IMR-90 (cell line): ENCODE results near the gene CCP110. TPM values are rescaled to one million over a fixed set of nuclear protein-coding genes. Genes with fewer than 3 reads are reported as not detected.

ENCODE experiments used
- ATAC-seq: fragments of 200-7000 bp; cut with Tn5 transposase; 2 replicates; pipeline ENCODE4 v1.9.1; 2020; ENCODE audit warnings: low read depth, mild to moderate bottlenecking, moderate library complexity
- BruUV-seq: library from RNA; stranded (reverse); fragments of 400-500 nt; replicated peaks from 2 replicates; lab custom pipeline; 2021; lab: Mats Ljungman, UMichigan
- CTCF ChIA-PET: fragments of 300-600 bp; formaldehyde crosslinking; extraction: SDS; loops from one replicate; lab custom pipeline; 2021; ENCODE audit warnings: antibody characterized with exemption; lab: Yijun Ruan, JAX
- POLR2A ChIA-PET: fragments of 300-600 bp; sonication (Branson Sonifier 250); formaldehyde crosslinking; loops from one replicate; lab custom pipeline; 2022; ENCODE audit warnings: antibody characterized with exemption; ENCODE audit not compliant: unreplicated experiment; lab: Charles Lee
- DNase-seq: peaks from one replicate; pipeline ENCODE4 v3.0.0; 2013
- H2AFZ ChIP-seq: replicated peaks from 2 replicates; pipeline ENCODE3; 2013; ENCODE audit warnings: low read length, mild to moderate bottlenecking; ENCODE audit not compliant: poor library complexity
- H2AK5ac ChIP-seq: 2 replicates; pipeline ENCODE4 v1.6.1; 2013; ENCODE audit warnings: low read depth, low read length, inconsistent platforms
- H2AK9ac ChIP-seq: replicated peaks from 2 replicates; pipeline ENCODE3; 2013; ENCODE audit warnings: mild to moderate bottlenecking, low read depth, low read length, moderate library complexity; ENCODE audit not compliant: poor library complexity
- H2BK120ac ChIP-seq: 2 replicates; pipeline ENCODE4 v1.6.1; 2013; ENCODE audit warnings: low read depth, low read length, inconsistent platforms
- H2BK15ac ChIP-seq: 3 replicates; pipeline ENCODE4 v1.6.1; 2013; ENCODE audit warnings: low read depth, low read length, inconsistent platforms
- H2BK20ac ChIP-seq: 2 replicates; pipeline ENCODE4 v1.6.1; 2013; ENCODE audit warnings: low read depth, mild to moderate bottlenecking, inconsistent platforms, low read length, moderate library complexity
- H2BK5ac ChIP-seq: 2 replicates; pipeline ENCODE4 v1.6.1; 2013; ENCODE audit warnings: mild to moderate bottlenecking, low read depth, low read length, inconsistent platforms; ENCODE audit not compliant: poor library complexity, severe bottlenecking
- H3K14ac ChIP-seq: replicated peaks from 2 replicates; pipeline ENCODE4 v1.6.1; 2013; ENCODE audit warnings: low read depth, low read length, inconsistent platforms
- H3K18ac ChIP-seq: 2 replicates; pipeline ENCODE4 v1.6.1; 2013; ENCODE audit warnings: low read depth, low read length, control low read depth
- H3K23ac ChIP-seq: 2 replicates; pipeline ENCODE4 v1.6.1; 2013; ENCODE audit warnings: low read depth, low read length, inconsistent platforms
- H3K27ac ChIP-seq: 2 replicates; pipeline ENCODE4 v1.5.1; 2013; ENCODE audit warnings: mild to moderate bottlenecking, control low read depth, low read length; ENCODE audit not compliant: insufficient read depth
- H3K27me3 ChIP-seq: 2 replicates; pipeline ENCODE4 v1.6.1; 2013; ENCODE audit warnings: low read length; ENCODE audit not compliant: control insufficient read depth, insufficient read depth
- H3K36me3 ChIP-seq: 2 replicates; pipeline ENCODE4 v1.6.1; 2013; ENCODE audit warnings: low read length, mixed read lengths; ENCODE audit not compliant: control insufficient read depth, insufficient read depth
- H3K4ac ChIP-seq: 2 replicates; pipeline ENCODE4 v1.6.1; 2013; ENCODE audit warnings: low read depth, low read length, inconsistent platforms
- H3K4me1 ChIP-seq: 2 replicates; pipeline ENCODE4 v1.6.1; 2013; ENCODE audit warnings: low read length, mixed read lengths; ENCODE audit not compliant: control insufficient read depth, insufficient read depth
- H3K4me2 ChIP-seq: 2 replicates; pipeline ENCODE4 v1.6.1; 2013; ENCODE audit warnings: low read depth, mild to moderate bottlenecking, control low read depth, low read length, moderate library complexity
- H3K4me3 ChIP-seq: 2 replicates; pipeline ENCODE4 v1.5.1; 2013; ENCODE audit warnings: low read depth, mild to moderate bottlenecking, control low read depth, low read length, moderate library complexity; ENCODE audit not compliant: insufficient read depth
- H3K56ac ChIP-seq: 2 replicates; pipeline ENCODE4 v1.6.1; 2013; ENCODE audit warnings: low read length, inconsistent platforms; ENCODE audit not compliant: insufficient read depth; ENCODE audit errors: extremely low read depth
- H3K79me1 ChIP-seq, 2 experiments: 2 replicates each; pipeline ENCODE4 v1.6.1; 2013; ENCODE audit warnings: low read length in 2 of 2, inconsistent platforms in 1 of 2, low read depth in 1 of 2
- H3K9ac ChIP-seq: 2 replicates; pipeline ENCODE4 v1.6.1; 2013; ENCODE audit warnings: low read depth, low read length, control low read depth
- H3K9me1 ChIP-seq: 2 replicates; pipeline ENCODE4 v1.6.1; 2013; ENCODE audit warnings: low read length, inconsistent platforms; ENCODE audit not compliant: insufficient read depth
- H3K9me3 ChIP-seq: 2 replicates; pipeline ENCODE4 v1.6.1; 2013; ENCODE audit warnings: low read length; ENCODE audit not compliant: control insufficient read depth, insufficient read depth
- H4K20me1 ChIP-seq: 2 replicates; pipeline ENCODE4 v1.6.1; 2013; ENCODE audit warnings: low read length, inconsistent platforms; ENCODE audit not compliant: insufficient read depth
- H4K5ac ChIP-seq: 2 replicates; pipeline ENCODE4 v1.6.1; 2013; ENCODE audit warnings: mild to moderate bottlenecking, low read depth, low read length, control low read depth
- H4K8ac ChIP-seq, 2 experiments: 2 replicates each; pipeline ENCODE4 v1.6.1; 2013; ENCODE audit warnings: low read depth in 2 of 2, low read length in 2 of 2, control low read depth in 1 of 2, inconsistent platforms in 1 of 2
- H4K91ac ChIP-seq: 2 replicates; pipeline ENCODE4 v1.6.1; 2013; ENCODE audit warnings: low read depth, low read length, inconsistent platforms; ENCODE audit not compliant: insufficient read depth
- BHLHE40 ChIP-seq: fragments of 150-350 bp; IDR thresholded peaks from 2 replicates; pipeline ENCODE4 v1.6.1; 2016; ENCODE audit warnings: mild to moderate bottlenecking, low read depth, low read length
- CEBPB ChIP-seq: IDR thresholded peaks from 2 replicates; pipeline ENCODE4 v1.6.1; 2012; ENCODE audit warnings: low read depth, low read length, improper control_type of control experiment
- CHD1 ChIP-seq: IDR thresholded peaks from 2 replicates; pipeline ENCODE4 v1.6.1; 2012; ENCODE audit warnings: low read depth, low read length, improper control_type of control experiment
- CTCF ChIP-seq: conservative IDR thresholded peaks from 2 replicates; pipeline ENCODE4 v1.5.1; 2012; ENCODE audit warnings: mild to moderate bottlenecking, low read depth, low read length, improper control_type of control experiment
- ELK1 ChIP-seq: fragments of 150-350 bp; IDR thresholded peaks from 2 replicates; pipeline ENCODE4 v1.6.1; 2016; ENCODE audit warnings: low read depth, mild to moderate bottlenecking, low read length, moderate library complexity, borderline replicate concordance
- FOS ChIP-seq: fragments of 150-350 bp; IDR thresholded peaks from 2 replicates; pipeline ENCODE4 v1.6.1; 2016; ENCODE audit warnings: low read depth, low read length
- MAFK ChIP-seq: IDR thresholded peaks from 2 replicates; pipeline ENCODE4 v1.6.1; 2012; ENCODE audit warnings: low read depth, low read length, improper control_type of control experiment
- MAZ ChIP-seq: IDR thresholded peaks from 2 replicates; pipeline ENCODE4 v1.6.1; 2012; ENCODE audit warnings: low read depth, mild to moderate bottlenecking, low read length, improper control_type of control experiment, moderate library complexity, borderline replicate concordance
- MXI1 ChIP-seq: IDR thresholded peaks from 2 replicates; pipeline ENCODE4 v1.6.1; 2012; ENCODE audit warnings: low read depth, mild to moderate bottlenecking, low read length, moderate library complexity, borderline replicate concordance
- NFE2L2 ChIP-seq: fragments of 150-350 bp; IDR thresholded peaks from 2 replicates; pipeline ENCODE4 v1.6.1; 2016; ENCODE audit warnings: low read depth, mild to moderate bottlenecking, low read length
- POLR2A ChIP-seq: IDR thresholded peaks from 2 replicates; pipeline ENCODE4 v1.6.1; 2012; ENCODE audit warnings: mild to moderate bottlenecking, low read depth, low read length
- RAD21 ChIP-seq: IDR thresholded peaks from 2 replicates; pipeline ENCODE4 v1.6.1; 2012; ENCODE audit warnings: low read length, improper control_type of control experiment
- RCOR1 ChIP-seq: IDR thresholded peaks from 2 replicates; pipeline ENCODE4 v1.6.1; 2012; ENCODE audit warnings: mild to moderate bottlenecking, low read length, improper control_type of control experiment; ENCODE audit not compliant: insufficient replicate concordance
- RFX5 ChIP-seq: IDR thresholded peaks from 2 replicates; pipeline ENCODE4 v1.8.0; 2012; ENCODE audit warnings: low read depth, mild to moderate bottlenecking, low read length, moderate library complexity
- SMC3 ChIP-seq: fragments of 150-350 bp; IDR thresholded peaks from 2 replicates; pipeline ENCODE4 v1.6.1; 2016; ENCODE audit warnings: low read depth, mild to moderate bottlenecking, antibody characterized with exemption, low read length, moderate library complexity
- USF2 ChIP-seq: fragments of 150-350 bp; IDR thresholded peaks from 2 replicates; pipeline ENCODE4 v1.6.1; 2017; ENCODE audit warnings: mild to moderate bottlenecking, antibody characterized with exemption, low read length, low read depth
- WGBS, 2 experiments: methylation state at CpG; one replicate each; pipeline versions ENCODE4 v1.1.5 to v1.1.7; 2013; ENCODE audit warnings: missing lambda C conversion rate in 2 of 2; ENCODE audit not compliant: insufficient read length in 1 of 2; ENCODE audit errors: extremely low coverage in 2 of 2; 5-methylcytosine and 5-hydroxymethylcytosine counted together
- dilution Hi-C: fragments of 300-500 bp; cut with HindIII; formaldehyde crosslinking; loops from one replicate; pipeline ENCODE4 v1.14.3; 2018; ENCODE audit warnings: low sequenced_read_pairs; ENCODE audit not compliant: unreplicated experiment
- in situ Hi-C: fragments of 300-500 bp; cut with MboI; formaldehyde crosslinking; loops from 3 replicates; pipeline ENCODE4 v1.14.3; 2019; ENCODE audit warnings: low sequenced_read_pairs, inconsistent platforms, mixed read lengths
- intact Hi-C: fragments of 100-400 bp; cut with micrococcal nuclease; formaldehyde crosslinking; loops from 2 replicates; pipeline ENCODE4 v1.10.0; 2022
- polyA plus RNA-seq, 3 experiments: library from polyadenylated mRNA; depleted of rRNA; stranded (reverse); fragments of >200 nt; gene quantifications; 2 replicates each; pipeline ENCODE4 v1.2.3, GENCODE V29; 2012; ENCODE audit warnings: low replicate concordance in 1 of 3
- total RNA-seq: library from RNA; depleted of rRNA; stranded (reverse); fragments of >200 nt; gene quantifications from 2 replicates; pipeline ENCODE4 v1.2.3, GENCODE V29; 2012

Gene CCP110
- total and polyA plus RNA-seq, 2 of the 4 experiments (the other 2 are of a cell fraction) = 4.7 to 7.7 TPM

GRCh38 chr16:19573997-19574396 lies 50.3 kb downstream of the CCP110 start:
- DNase-seq = no peak
- peaks cover 51% of the 10 kb centered on the region for H3K36me3 ChIP-seq
- H2AK9ac ChIP-seq = no peak overlapping the region
- ATAC-seq = no peak
- H2BK15ac ChIP-seq = no peak overlapping the region
- TF ChIP-seq POLR2A = no peak
- no peak for TF ChIP-seq BHLHE40
- TF ChIP-seq RFX5 = no peak
- no peak for TF ChIP-seq CEBPB
- no peak for TF ChIP-seq SMC3
- TF ChIP-seq ELK1 = no peak
- TF ChIP-seq RCOR1 = no peak
- no peak for TF ChIP-seq FOS
- no peak for TF ChIP-seq NFE2L2
- TF ChIP-seq RAD21 = no peak
- TF ChIP-seq CTCF = no peak
- no peak for TF ChIP-seq CHD1
- TF ChIP-seq MAFK = no peak
- no peak for TF ChIP-seq MAZ
- TF ChIP-seq USF2 = no peak
- TF ChIP-seq MXI1 = no peak
- intact Hi-C loops (no loop called here), in situ Hi-C loops (no loop called here), dilution Hi-C loops (no loop called here)
- H3K9ac ChIP-seq = no peak overlapping the region
- H2BK5ac ChIP-seq = no peak overlapping the region
- H3K9me3 ChIP-seq = no peaks in the 10 kb centered on the region
- no peak overlapping the region for H3K14ac ChIP-seq
- H3K4ac ChIP-seq = no peak overlapping the region
- no peak overlapping the region for H4K5ac ChIP-seq
- no peak overlapping the region for H3K56ac ChIP-seq
- H3K27me3 ChIP-seq = no peaks in the 10 kb centered on the region
- H3K79me1 ChIP-seq = no peaks in the 10 kb centered on the region; a peak in 2 of 4 replicates
- no TSS peak for BruUV-seq
- H4K8ac ChIP-seq = no peak overlapping the region
- no peak overlapping the region for H3K23ac ChIP-seq
- H3K4me1 ChIP-seq = no peaks in the 10 kb centered on the region
- no peaks in the 10 kb centered on the region for H3K9me1 ChIP-seq
- H2BK120ac ChIP-seq = no peak overlapping the region
- no peaks in the 10 kb centered on the region for H4K20me1 ChIP-seq
- H2BK20ac ChIP-seq = no peak overlapping the region
- no peak overlapping the region for H2AFZ ChIP-seq
- H3K18ac ChIP-seq = no peak overlapping the region
- CTCF ChIA-PET = interaction anchor here (1.2 kb wide), 1 partner anchor 98 kb away, joined by 3 read pairs; no protein-coding TSS in a partner anchor
- no peak overlapping the region for H3K4me2 ChIP-seq
- 95% methylated on average over 3 of the region's 9 CpGs; no CpG with 5 or more reads in 1 of the 2 experiments for WGBS, 2 experiments
- H2AK5ac ChIP-seq = no peak overlapping the region
- no peak overlapping the region for H3K4me3 ChIP-seq
- POLR2A ChIA-PET = no interaction called here
- H4K91ac ChIP-seq = no peak overlapping the region
- no peak overlapping the region for H3K27ac ChIP-seq
